HG02981 (cell line): ENCODE measurements around the gene ZBTB24.

Experiments
- ATAC-seq: cut with Tn5 transposase; IDR thresholded peaks from one replicate; pipeline ENCODE4 v1.9.1; 2021; ENCODE audit warnings: mild to moderate bottlenecking, moderate library complexity; ENCODE audit not compliant: unreplicated experiment

Gene ZBTB24

GRCh38 chr6:109503327-109504224, 20.6 kb upstream of the ZBTB24 start:
- ATAC-seq, result no peak

- no peak for ATAC-seq
Observed at GRCh38 chr6:109498936-109499335, 15.9 kb upstream of the ZBTB24 start.

- no peak for ATAC-seq
Observed at GRCh38 chr6:109498052-109498451, 15.0 kb upstream of the ZBTB24 start.

GRCh38 chr6:109496036-109496772, 13.2 kb upstream of the ZBTB24 start:
- no peak for ATAC-seq

GRCh38 chr6:109493865-109494264, 10.8 kb upstream of the ZBTB24 start:
- no peak for ATAC-seq

GRCh38 chr6:109491207-109491938, 8.4 kb upstream of the ZBTB24 start:
- no peak for ATAC-seq

GRCh38 chr6:109490713-109491112, 7.7 kb upstream of the ZBTB24 start:
- ATAC-seq, result no peak

GRCh38 chr6:109488001-109488400, 5.0 kb upstream of the ZBTB24 start:
- ATAC-seq, result no peak

- ATAC-seq, result no peak
Observed at GRCh38 chr6:109486068-109486467, 3.0 kb upstream of the ZBTB24 start.

GRCh38 chr6:109485266-109485935, 2.4 kb upstream of the ZBTB24 start:
- ATAC-seq, result no peak

GRCh38 chr6:109484122-109484521, 1.1 kb upstream of the ZBTB24 start:
- ATAC-seq, result no peak

- peak; percentile 2 for ATAC-seq
Observed at GRCh38 chr6:109483735-109484057, 677 bp upstream of the ZBTB24 start.

GRCh38 chr6:109480993-109481480, 2.0 kb downstream of the ZBTB24 start:
- no peak for ATAC-seq

- no peak for ATAC-seq
Observed at GRCh38 chr6:109478841-109479624, 4.0 kb downstream of the ZBTB24 start.

GRCh38 chr6:109478222-109478805, 4.7 kb downstream of the ZBTB24 start:
- ATAC-seq, result no peak

- peak; percentile 77 for ATAC-seq
Observed at GRCh38 chr6:109477725-109478124, 5.3 kb downstream of the ZBTB24 start.

GRCh38 chr6:109477184-109477583, 5.8 kb downstream of the ZBTB24 start:
- ATAC-seq, result no peak

GRCh38 chr6:109475625-109476024, 7.4 kb downstream of the ZBTB24 start:
- no peak for ATAC-seq

GRCh38 chr6:109474995-109475394, 8.0 kb downstream of the ZBTB24 start:
- no peak for ATAC-seq

GRCh38 chr6:109473120-109473519, 9.9 kb downstream of the ZBTB24 start:
- ATAC-seq, result no peak
